Stimulated activated CD8-positive, alpha-beta memory T cell treated with anti-CD3 and anti-CD28 coated beads, Interleukin-12 subunit alpha, Interleukin-12 subunit beta, amount 100 ng/mL, for 24 hours (primary cell): ENCODE data around the gene SH3RF3.

Source experiments
- DNase-seq: peaks from one replicate; pipeline ENCODE4 v3.0.0-alpha.2; 2020; ENCODE audit errors: extremely low read depth

The SH3RF3 gene

GRCh38 chr2:109387778-109388469 is 258.9 kb downstream of the SH3RF3 start:
- no peak for DNase-seq

- no peak for DNase-seq
Measured at GRCh38 chr2:109391243-109391642, 262.2 kb downstream of the SH3RF3 start.

GRCh38 chr2:109392140-109392539 is 263.1 kb downstream of the SH3RF3 start:
- DNase-seq = no peak

GRCh38 chr2:109392816-109393661 is 264.0 kb downstream of the SH3RF3 start:
- DNase-seq = no peak

- DNase-seq = no peak
Measured at GRCh38 chr2:109393662-109393972, 264.6 kb downstream of the SH3RF3 start.

- DNase-seq = no peak
Measured at GRCh38 chr2:109395494-109396201, 266.6 kb downstream of the SH3RF3 start.

- no peak for DNase-seq
Measured at GRCh38 chr2:109396202-109397180, 267.5 kb downstream of the SH3RF3 start.

GRCh38 chr2:109397893-109398292 is 268.9 kb downstream of the SH3RF3 start:
- no peak for DNase-seq

- no peak for DNase-seq
Measured at GRCh38 chr2:109398366-109399015, 269.5 kb downstream of the SH3RF3 start.

GRCh38 chr2:109399066-109399465 is 270.1 kb downstream of the SH3RF3 start:
- no peak for DNase-seq

GRCh38 chr2:109400102-109400501 is 271.1 kb downstream of the SH3RF3 start:
- no peak for DNase-seq

- DNase-seq = no peak
Measured at GRCh38 chr2:109401370-109401769, 272.4 kb downstream of the SH3RF3 start.

- DNase-seq = no peak
Measured at GRCh38 chr2:109402180-109402579, 273.2 kb downstream of the SH3RF3 start.

- no peak for DNase-seq
Measured at GRCh38 chr2:109402980-109403840, 274.2 kb downstream of the SH3RF3 start.

GRCh38 chr2:109403841-109404201 is 274.8 kb downstream of the SH3RF3 start:
- DNase-seq = no peak

- no peak for DNase-seq
Measured at GRCh38 chr2:109404681-109405080, 275.7 kb downstream of the SH3RF3 start.

GRCh38 chr2:109405873-109406272 is 276.9 kb downstream of the SH3RF3 start:
- DNase-seq = no peak

- no peak for DNase-seq
Measured at GRCh38 chr2:109406301-109406700, 277.3 kb downstream of the SH3RF3 start.

GRCh38 chr2:109407276-109408042 is 278.5 kb downstream of the SH3RF3 start:
- DNase-seq = no peak

- DNase-seq = no peak
Measured at GRCh38 chr2:109408043-109408335, 279.0 kb downstream of the SH3RF3 start.
